ENCODE results near the gene RASAL1.

GRCh38 chr12:113180333-113180732 is 44.8 kb upstream of the RASAL1 start:
- TF ChIP-seq, protein P1, sequence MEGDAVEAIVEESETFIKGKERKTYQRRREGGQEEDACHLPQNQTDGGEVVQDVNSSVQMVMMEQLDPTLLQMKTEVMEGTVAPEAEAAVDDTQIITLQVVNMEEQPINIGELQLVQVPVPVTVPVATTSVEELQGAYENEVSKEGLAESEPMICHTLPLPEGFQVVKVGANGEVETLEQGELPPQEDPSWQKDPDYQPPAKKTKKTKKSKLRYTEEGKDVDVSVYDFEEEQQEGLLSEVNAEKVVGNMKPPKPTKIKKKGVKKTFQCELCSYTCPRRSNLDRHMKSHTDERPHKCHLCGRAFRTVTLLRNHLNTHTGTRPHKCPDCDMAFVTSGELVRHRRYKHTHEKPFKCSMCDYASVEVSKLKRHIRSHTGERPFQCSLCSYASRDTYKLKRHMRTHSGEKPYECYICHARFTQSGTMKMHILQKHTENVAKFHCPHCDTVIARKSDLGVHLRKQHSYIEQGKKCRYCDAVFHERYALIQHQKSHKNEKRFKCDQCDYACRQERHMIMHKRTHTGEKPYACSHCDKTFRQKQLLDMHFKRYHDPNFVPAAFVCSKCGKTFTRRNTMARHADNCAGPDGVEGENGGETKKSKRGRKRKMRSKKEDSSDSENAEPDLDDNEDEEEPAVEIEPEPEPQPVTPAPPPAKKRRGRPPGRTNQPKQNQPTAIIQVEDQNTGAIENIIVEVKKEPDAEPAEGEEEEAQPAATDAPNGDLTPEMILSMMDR (conservative IDR thresholded peaks at IDR 0.05; ENCODE audit: low read depth, low read length): no peak
- TF ChIP-seq EZH2 (IDR thresholded peaks at IDR 0.05; ENCODE audit: borderline replicate concordance, low read depth, low read length, poor library complexity, severe bottlenecking): no peak

Data from A673 (cell line).